GM12878 (cell line): ENCODE measurements around the gene ATP2C2.
"Not testable (repeated sequence)": the region's sequence is repeated elsewhere in the genome, so short reads cannot be mapped to it uniquely, and the experiment has no call there.

Source experiments
- TF ChIP-seq, protein P1 (sequence below), 3 experiments: IDR thresholded peaks in 2 of 3; conservative IDR thresholded peaks in 1 of 3; 2 replicates each; pipeline ENCODE4 v1.5.1; 2011; ENCODE audit warnings: low read depth in 3 of 3, low read length in 3 of 3, mild to moderate bottlenecking in 3 of 3, control low read depth in 2 of 3, moderate library complexity in 2 of 3, inconsistent platforms in 1 of 3, mixed read lengths in 1 of 3; ENCODE audit not compliant: control insufficient read depth in 2 of 3, insufficient read depth in 1 of 3; ENCODE audit errors: extremely low read depth in 1 of 3
- TF ChIP-seq, protein P2 (sequence below): fragments of 450-650 bp; formaldehyde crosslinking; IDR thresholded peaks from 2 replicates; pipeline ENCODE4 v1.4.0; 2020; ENCODE audit warnings: mild to moderate bottlenecking, moderate library complexity

DNA sequence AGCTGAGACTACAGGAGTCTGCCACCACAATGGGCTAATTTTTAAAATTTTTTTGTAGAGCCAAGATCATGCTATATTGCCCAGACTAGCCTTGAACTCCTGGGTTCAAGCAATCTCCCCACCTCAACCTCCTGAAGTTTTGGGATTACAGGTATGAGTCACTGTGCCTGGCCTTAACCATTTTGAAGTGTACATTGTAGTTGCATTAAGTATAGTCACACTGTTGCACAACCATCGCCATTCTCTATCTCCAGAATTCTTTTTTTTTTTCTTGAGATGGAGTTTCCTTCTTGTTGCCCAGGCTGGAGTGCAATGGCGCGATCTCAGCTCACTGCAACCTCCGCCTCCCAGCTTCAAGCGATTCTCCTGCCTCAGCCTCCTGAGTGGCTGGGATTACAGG lies 35.1 kb downstream of the ATP2C2 start:
- TF ChIP-seq, protein P1, sequence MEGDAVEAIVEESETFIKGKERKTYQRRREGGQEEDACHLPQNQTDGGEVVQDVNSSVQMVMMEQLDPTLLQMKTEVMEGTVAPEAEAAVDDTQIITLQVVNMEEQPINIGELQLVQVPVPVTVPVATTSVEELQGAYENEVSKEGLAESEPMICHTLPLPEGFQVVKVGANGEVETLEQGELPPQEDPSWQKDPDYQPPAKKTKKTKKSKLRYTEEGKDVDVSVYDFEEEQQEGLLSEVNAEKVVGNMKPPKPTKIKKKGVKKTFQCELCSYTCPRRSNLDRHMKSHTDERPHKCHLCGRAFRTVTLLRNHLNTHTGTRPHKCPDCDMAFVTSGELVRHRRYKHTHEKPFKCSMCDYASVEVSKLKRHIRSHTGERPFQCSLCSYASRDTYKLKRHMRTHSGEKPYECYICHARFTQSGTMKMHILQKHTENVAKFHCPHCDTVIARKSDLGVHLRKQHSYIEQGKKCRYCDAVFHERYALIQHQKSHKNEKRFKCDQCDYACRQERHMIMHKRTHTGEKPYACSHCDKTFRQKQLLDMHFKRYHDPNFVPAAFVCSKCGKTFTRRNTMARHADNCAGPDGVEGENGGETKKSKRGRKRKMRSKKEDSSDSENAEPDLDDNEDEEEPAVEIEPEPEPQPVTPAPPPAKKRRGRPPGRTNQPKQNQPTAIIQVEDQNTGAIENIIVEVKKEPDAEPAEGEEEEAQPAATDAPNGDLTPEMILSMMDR (IDR thresholded peaks at IDR 0.05 in 2 of 3, conservative IDR thresholded peaks at IDR 0.05 in 1 of 3; ENCODE audit: control insufficient read depth in 2 of 3, extremely low read depth in 1 of 3, insufficient read depth in 1 of 3, low read depth in 3 of 3, low read length in 3 of 3): not testable (repeated sequence)
- TF ChIP-seq, protein P2, sequence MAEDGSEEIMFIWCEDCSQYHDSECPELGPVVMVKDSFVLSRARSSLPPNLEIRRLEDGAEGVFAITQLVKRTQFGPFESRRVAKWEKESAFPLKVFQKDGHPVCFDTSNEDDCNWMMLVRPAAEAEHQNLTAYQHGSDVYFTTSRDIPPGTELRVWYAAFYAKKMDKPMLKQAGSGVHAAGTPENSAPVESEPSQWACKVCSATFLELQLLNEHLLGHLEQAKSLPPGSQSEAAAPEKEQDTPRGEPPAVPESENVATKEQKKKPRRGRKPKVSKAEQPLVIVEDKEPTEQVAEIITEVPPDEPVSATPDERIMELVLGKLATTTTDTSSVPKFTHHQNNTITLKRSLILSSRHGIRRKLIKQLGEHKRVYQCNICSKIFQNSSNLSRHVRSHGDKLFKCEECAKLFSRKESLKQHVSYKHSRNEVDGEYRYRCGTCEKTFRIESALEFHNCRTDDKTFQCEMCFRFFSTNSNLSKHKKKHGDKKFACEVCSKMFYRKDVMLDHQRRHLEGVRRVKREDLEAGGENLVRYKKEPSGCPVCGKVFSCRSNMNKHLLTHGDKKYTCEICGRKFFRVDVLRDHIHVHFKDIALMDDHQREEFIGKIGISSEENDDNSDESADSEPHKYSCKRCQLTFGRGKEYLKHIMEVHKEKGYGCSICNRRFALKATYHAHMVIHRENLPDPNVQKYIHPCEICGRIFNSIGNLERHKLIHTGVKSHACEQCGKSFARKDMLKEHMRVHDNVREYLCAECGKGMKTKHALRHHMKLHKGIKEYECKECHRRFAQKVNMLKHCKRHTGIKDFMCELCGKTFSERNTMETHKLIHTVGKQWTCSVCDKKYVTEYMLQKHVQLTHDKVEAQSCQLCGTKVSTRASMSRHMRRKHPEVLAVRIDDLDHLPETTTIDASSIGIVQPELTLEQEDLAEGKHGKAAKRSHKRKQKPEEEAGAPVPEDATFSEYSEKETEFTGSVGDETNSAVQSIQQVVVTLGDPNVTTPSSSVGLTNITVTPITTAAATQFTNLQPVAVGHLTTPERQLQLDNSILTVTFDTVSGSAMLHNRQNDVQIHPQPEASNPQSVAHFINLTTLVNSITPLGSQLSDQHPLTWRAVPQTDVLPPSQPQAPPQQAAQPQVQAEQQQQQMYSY (CRISPR knock-in tag): not testable (repeated sequence)
